Epithelial cell of proximal tubule (primary cell): ENCODE data around the gene SP9. TPM values are rescaled to one million over a fixed set of nuclear protein-coding genes. Genes with fewer than 3 reads are reported as not detected.

Experiments used
- DNase-seq: peaks from one replicate; pipeline ENCODE4 v3.0.0-alpha.2; 2011; ENCODE audit warnings: low read depth
- H3K4me3 ChIP-seq: 2 replicates; pipeline ENCODE4 v1.5.1; 2011; ENCODE audit warnings: low read depth, mild to moderate bottlenecking, low read length
- CTCF ChIP-seq: conservative IDR thresholded peaks from 2 replicates; pipeline ENCODE4 v1.5.1; 2012; ENCODE audit warnings: low read depth, mild to moderate bottlenecking, low read length
- total RNA-seq: library from RNA; depleted of rRNA; stranded (reverse); fragments of >200 nt; gene quantifications from 2 replicates; pipeline ENCODE4 v1.2.3, GENCODE V29; 2015

The SP9 gene
- total RNA-seq, 1 donor from 2014 or later = 0.06 TPM

- no peak for DNase-seq
- no peak for TF ChIP-seq CTCF
- no peak overlapping the region for H3K4me3 ChIP-seq
Measured at GRCh38 chr2:174334278-174334715, 457 bp upstream of the SP9 start.

- TF ChIP-seq CTCF = no peak
- peak overlapping the region; percentile 14 for H3K4me3 ChIP-seq
- DNase-seq = no peak
Measured at GRCh38 chr2:174335254-174335987, 667 bp downstream of the SP9 start.

GRCh38 chr2:174335988-174336500, 1.3 kb downstream of the SP9 start:
- H3K4me3 ChIP-seq = peak overlapping the region; percentile 27
- no peak for DNase-seq
- no peak for TF ChIP-seq CTCF

GRCh38 chr2:174336501-174337336, 2.0 kb downstream of the SP9 start:
- no peak for TF ChIP-seq CTCF
- no peak for DNase-seq
- peak overlapping the region; percentile 27 for H3K4me3 ChIP-seq

- no peak for DNase-seq
- H3K4me3 ChIP-seq = peak overlapping the region; percentile 27
- no peak for TF ChIP-seq CTCF
Measured at GRCh38 chr2:174337337-174338146, 2.8 kb downstream of the SP9 start.

GRCh38 chr2:174338147-174338605, 3.4 kb downstream of the SP9 start:
- DNase-seq = no peak
- no peak overlapping the region for H3K4me3 ChIP-seq
- TF ChIP-seq CTCF = no peak
